ENCODE results near the gene SHISA8.

The SHISA8 gene

GRCh38 chr22:41932353-41932752 is 17.5 kb upstream of the SHISA8 start:
- no peak overlapping the region for H3K4me3 ChIP-seq (ENCODE audit: low read depth, low read length)
- H3K4me1 ChIP-seq (ENCODE audit: control insufficient read depth, insufficient read depth, low read length) = no peaks in the 10 kb centered on the region
- H3K36me3 ChIP-seq (ENCODE audit: control insufficient read depth, insufficient read depth, low read length) = peaks cover 3% of the 10 kb centered on the region; the same call in 1 of the 2 replicates
- no peaks in the 10 kb centered on the region for H3K9me3 ChIP-seq (ENCODE audit: control insufficient read depth, insufficient read depth, low read length)
- no peak overlapping the region for H3K27ac ChIP-seq (ENCODE audit: low read depth, low read length)
- peaks cover 13% of the 10 kb centered on the region for H3K27me3 ChIP-seq (ENCODE audit: control insufficient read depth, insufficient read depth, low read length)
- H3K9ac ChIP-seq (ENCODE audit: low read depth, low read length) = no peak overlapping the region

- peaks cover 18% of the 10 kb centered on the region for H3K27me3 ChIP-seq (ENCODE audit: control insufficient read depth, insufficient read depth, low read length)
- no peak overlapping the region for H3K27ac ChIP-seq (ENCODE audit: low read depth, low read length)
- H3K9ac ChIP-seq (ENCODE audit: low read depth, low read length) = no peak overlapping the region
- H3K36me3 ChIP-seq (ENCODE audit: control insufficient read depth, insufficient read depth, low read length) = 0 out of 2 replicates have a peak, but pooled peaks cover 3% of the 10 kb centered on the region
- H3K4me3 ChIP-seq (ENCODE audit: low read depth, low read length) = no peak overlapping the region
- no peaks in the 10 kb centered on the region for H3K9me3 ChIP-seq (ENCODE audit: control insufficient read depth, insufficient read depth, low read length)
- H3K4me1 ChIP-seq (ENCODE audit: control insufficient read depth, insufficient read depth, low read length) = no peaks in the 10 kb centered on the region
Observed at GRCh38 chr22:41931701-41932269, 16.9 kb upstream of the SHISA8 start.

- H3K9me3 ChIP-seq (ENCODE audit: control insufficient read depth, insufficient read depth, low read length) = no peaks in the 10 kb centered on the region
- no peak overlapping the region for H3K9ac ChIP-seq (ENCODE audit: low read depth, low read length)
- H3K4me3 ChIP-seq (ENCODE audit: low read depth, low read length) = no peak overlapping the region
- H3K27me3 ChIP-seq (ENCODE audit: control insufficient read depth, insufficient read depth, low read length) = peaks cover 38% of the 10 kb centered on the region
- no peak overlapping the region for H3K27ac ChIP-seq (ENCODE audit: low read depth, low read length)
- no peaks in the 10 kb centered on the region for H3K36me3 ChIP-seq (ENCODE audit: control insufficient read depth, insufficient read depth, low read length)
- H3K4me1 ChIP-seq (ENCODE audit: control insufficient read depth, insufficient read depth, low read length) = no peaks in the 10 kb centered on the region; the same call in 1 of the 2 replicates
Observed at GRCh38 chr22:41929418-41929810, 14.5 kb upstream of the SHISA8 start.

- H3K36me3 ChIP-seq (ENCODE audit: control insufficient read depth, insufficient read depth, low read length) = no peaks in the 10 kb centered on the region
- H3K4me1 ChIP-seq (ENCODE audit: control insufficient read depth, insufficient read depth, low read length) = no peaks in the 10 kb centered on the region; the same call in 1 of the 2 replicates
- no peak overlapping the region for H3K4me3 ChIP-seq (ENCODE audit: low read depth, low read length)
- no peak overlapping the region for H3K9ac ChIP-seq (ENCODE audit: low read depth, low read length)
- no peaks in the 10 kb centered on the region for H3K9me3 ChIP-seq (ENCODE audit: control insufficient read depth, insufficient read depth, low read length)
- peaks cover 40% of the 10 kb centered on the region for H3K27me3 ChIP-seq (ENCODE audit: control insufficient read depth, insufficient read depth, low read length)
- H3K27ac ChIP-seq (ENCODE audit: low read depth, low read length) = no peak overlapping the region
Observed at GRCh38 chr22:41928593-41929417, 13.9 kb upstream of the SHISA8 start.

- no peak overlapping the region for H3K27ac ChIP-seq (ENCODE audit: low read depth, low read length)
- H3K4me1 ChIP-seq (ENCODE audit: control insufficient read depth, insufficient read depth, low read length) = no peaks in the 10 kb centered on the region; the same call in 1 of the 2 replicates
- no peaks in the 10 kb centered on the region for H3K9me3 ChIP-seq (ENCODE audit: control insufficient read depth, insufficient read depth, low read length)
- H3K27me3 ChIP-seq (ENCODE audit: control insufficient read depth, insufficient read depth, low read length) = peaks cover 49% of the 10 kb centered on the region
- no peaks in the 10 kb centered on the region for H3K36me3 ChIP-seq (ENCODE audit: control insufficient read depth, insufficient read depth, low read length)
- no peak overlapping the region for H3K9ac ChIP-seq (ENCODE audit: low read depth, low read length)
- no peak overlapping the region for H3K4me3 ChIP-seq (ENCODE audit: low read depth, low read length)
Observed at GRCh38 chr22:41927813-41928212, 12.9 kb upstream of the SHISA8 start.

GRCh38 chr22:41925783-41926460 is 11.0 kb upstream of the SHISA8 start:
- Histone ChIP-seq H3K4me3 (ENCODE audit: low read depth, low read length) (peak overlapping the region; percentile 58), H3K9me3 (ENCODE audit: control insufficient read depth, insufficient read depth, low read length) (no peaks in the 10 kb centered on the region), H3K9ac (ENCODE audit: low read depth, low read length) (no peak overlapping the region), H3K27ac (ENCODE audit: low read depth, low read length) (no peak overlapping the region), H3K36me3 (ENCODE audit: control insufficient read depth, insufficient read depth, low read length) (no peaks in the 10 kb centered on the region), H3K4me1 (ENCODE audit: control insufficient read depth, insufficient read depth, low read length) (no peaks in the 10 kb centered on the region; the same call in 1 of the 2 replicates), H3K27me3 (ENCODE audit: control insufficient read depth, insufficient read depth, low read length) (peaks cover 57% of the 10 kb centered on the region)

- Histone ChIP-seq H3K27me3 (ENCODE audit: control insufficient read depth, insufficient read depth, low read length) (peaks cover 72% of the 10 kb centered on the region), H3K9me3 (ENCODE audit: control insufficient read depth, insufficient read depth, low read length) (no peaks in the 10 kb centered on the region), H3K27ac (ENCODE audit: low read depth, low read length) (no peak overlapping the region), H3K4me1 (ENCODE audit: control insufficient read depth, insufficient read depth, low read length) (no peaks in the 10 kb centered on the region; the same call in 1 of the 2 replicates), H3K36me3 (ENCODE audit: control insufficient read depth, insufficient read depth, low read length) (no peaks in the 10 kb centered on the region), H3K9ac (ENCODE audit: low read depth, low read length) (no peak overlapping the region), H3K4me3 (ENCODE audit: low read depth, low read length) (no peak overlapping the region)
Observed at GRCh38 chr22:41923595-41924276, 8.9 kb upstream of the SHISA8 start.

- Histone ChIP-seq H3K4me1 (ENCODE audit: control insufficient read depth, insufficient read depth, low read length) (no peaks in the 10 kb centered on the region; the same call in 1 of the 2 replicates), H3K36me3 (ENCODE audit: control insufficient read depth, insufficient read depth, low read length) (no peaks in the 10 kb centered on the region), H3K27me3 (ENCODE audit: control insufficient read depth, insufficient read depth, low read length) (peaks cover 72% of the 10 kb centered on the region), H3K9me3 (ENCODE audit: control insufficient read depth, insufficient read depth, low read length) (no peaks in the 10 kb centered on the region), H3K9ac (ENCODE audit: low read depth, low read length) (no peak overlapping the region), H3K27ac (ENCODE audit: low read depth, low read length) (no peak overlapping the region), H3K4me3 (ENCODE audit: low read depth, low read length) (no peak overlapping the region)
Observed at GRCh38 chr22:41922940-41923594, 8.2 kb upstream of the SHISA8 start.

- no peak overlapping the region for H3K9ac ChIP-seq (ENCODE audit: low read depth, low read length)
- H3K27ac ChIP-seq (ENCODE audit: low read depth, low read length) = no peak overlapping the region
- H3K4me3 ChIP-seq (ENCODE audit: low read depth, low read length) = no peak overlapping the region
- H3K9me3 ChIP-seq (ENCODE audit: control insufficient read depth, insufficient read depth, low read length) = no peaks in the 10 kb centered on the region
- no peaks in the 10 kb centered on the region; the same call in 1 of the 2 replicates for H3K4me1 ChIP-seq (ENCODE audit: control insufficient read depth, insufficient read depth, low read length)
- H3K36me3 ChIP-seq (ENCODE audit: control insufficient read depth, insufficient read depth, low read length) = no peaks in the 10 kb centered on the region
- H3K27me3 ChIP-seq (ENCODE audit: control insufficient read depth, insufficient read depth, low read length) = peaks cover 74% of the 10 kb centered on the region
Observed at GRCh38 chr22:41922328-41922727, 7.5 kb upstream of the SHISA8 start.

- H3K27me3 ChIP-seq (ENCODE audit: control insufficient read depth, insufficient read depth, low read length) = peaks cover 77% of the 10 kb centered on the region
- H3K9ac ChIP-seq (ENCODE audit: low read depth, low read length) = no peak overlapping the region
- H3K36me3 ChIP-seq (ENCODE audit: control insufficient read depth, insufficient read depth, low read length) = no peaks in the 10 kb centered on the region
- H3K27ac ChIP-seq (ENCODE audit: low read depth, low read length) = no peak overlapping the region
- no peaks in the 10 kb centered on the region; the same call in 1 of the 2 replicates for H3K4me1 ChIP-seq (ENCODE audit: control insufficient read depth, insufficient read depth, low read length)
- peak overlapping the region; percentile 69 for H3K4me3 ChIP-seq (ENCODE audit: low read depth, low read length)
- no peaks in the 10 kb centered on the region for H3K9me3 ChIP-seq (ENCODE audit: control insufficient read depth, insufficient read depth, low read length)
Observed at GRCh38 chr22:41920271-41920976, 5.5 kb upstream of the SHISA8 start.

Measured in HUES48 (cell line).